ENCODE results near the gene PINLYP.

PINLYP gene

DNA sequence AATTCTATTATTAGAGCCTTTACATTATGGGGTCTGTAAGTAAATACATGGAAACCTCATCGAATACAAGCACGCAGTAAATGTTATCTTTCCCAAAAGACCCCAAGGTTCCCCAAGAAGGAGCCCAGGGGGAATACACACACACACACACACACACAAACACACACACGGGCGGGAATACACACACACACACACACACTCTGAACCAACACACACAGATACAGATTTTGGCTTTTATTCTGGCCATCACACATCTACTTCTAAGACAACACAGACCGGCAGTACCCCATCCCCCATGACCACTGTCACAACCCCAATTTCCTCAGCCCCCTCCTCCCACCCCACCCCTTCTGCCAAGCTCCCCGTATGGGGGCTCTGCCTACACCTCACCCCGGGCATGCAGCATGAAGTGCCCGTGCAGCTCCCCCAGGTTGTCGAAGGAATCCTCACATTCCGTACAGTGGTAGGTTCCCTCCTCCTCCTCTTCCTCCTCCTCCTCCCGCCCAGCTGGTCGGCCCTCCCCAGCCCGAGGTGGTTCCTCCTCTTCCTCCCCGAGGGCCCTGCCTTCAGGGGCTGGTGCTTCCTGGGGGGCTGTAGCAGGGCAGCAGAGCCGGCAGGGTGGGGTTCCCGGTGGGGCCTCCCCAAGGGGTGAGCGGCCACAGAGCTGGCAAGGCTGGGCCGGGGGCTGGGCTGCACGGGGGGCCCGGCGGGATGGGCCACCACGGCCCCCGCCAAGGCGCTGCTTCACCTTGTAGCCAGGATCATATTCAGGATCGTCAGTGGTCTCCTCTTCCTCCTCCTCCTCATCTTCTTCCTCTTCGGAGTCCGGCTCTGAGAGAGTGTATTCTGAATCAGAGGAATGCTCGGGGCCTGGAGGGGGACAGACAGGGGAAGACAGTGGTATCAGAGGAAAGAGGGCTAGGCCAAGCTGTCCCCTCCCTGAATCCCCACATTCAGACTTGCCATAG lies 31.9 kb downstream of the PINLYP start:
- no peak for DNase-seq

DNA sequence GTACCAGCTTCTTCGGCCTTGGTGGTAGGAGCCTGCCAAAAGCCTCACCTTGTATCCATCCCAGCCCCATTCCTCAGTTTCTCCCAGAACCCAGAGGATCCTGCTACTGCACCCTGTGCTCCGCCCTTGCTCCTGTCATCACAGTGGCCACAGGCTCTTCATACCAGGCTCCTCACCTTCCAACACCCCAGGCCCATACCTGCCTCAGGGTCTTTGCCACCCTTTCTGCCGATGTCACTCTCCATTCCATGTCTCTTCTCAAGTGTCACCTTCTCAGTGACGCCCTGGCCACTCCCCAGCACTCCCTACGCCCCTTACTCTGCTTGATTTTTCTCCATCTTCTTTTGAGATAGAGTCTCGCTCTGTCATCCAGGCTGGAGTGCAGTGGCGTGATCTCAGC lies 34.3 kb downstream of the PINLYP start:
- no peak for DNase-seq

DNA sequence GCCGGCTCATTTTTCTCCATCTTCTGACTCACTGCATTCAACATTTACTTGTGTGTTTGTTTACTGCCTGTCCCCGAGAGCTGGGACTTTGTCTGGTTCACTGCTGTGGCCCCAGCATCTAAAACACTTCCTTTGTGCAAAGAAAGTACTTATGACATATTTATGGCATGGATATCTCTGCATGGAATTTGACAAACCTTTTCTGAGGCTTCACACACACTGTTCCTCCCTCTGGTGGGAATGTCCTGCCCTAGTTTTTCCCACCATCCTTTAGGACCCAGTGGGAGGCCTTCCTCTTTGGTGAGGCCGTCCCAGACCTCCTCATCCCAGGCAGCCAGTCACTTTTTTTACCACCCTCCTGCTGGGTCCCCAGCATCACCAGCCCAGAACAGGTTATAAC lies 34.9 kb downstream of the PINLYP start:
- DNase-seq, result no peak

DNA sequence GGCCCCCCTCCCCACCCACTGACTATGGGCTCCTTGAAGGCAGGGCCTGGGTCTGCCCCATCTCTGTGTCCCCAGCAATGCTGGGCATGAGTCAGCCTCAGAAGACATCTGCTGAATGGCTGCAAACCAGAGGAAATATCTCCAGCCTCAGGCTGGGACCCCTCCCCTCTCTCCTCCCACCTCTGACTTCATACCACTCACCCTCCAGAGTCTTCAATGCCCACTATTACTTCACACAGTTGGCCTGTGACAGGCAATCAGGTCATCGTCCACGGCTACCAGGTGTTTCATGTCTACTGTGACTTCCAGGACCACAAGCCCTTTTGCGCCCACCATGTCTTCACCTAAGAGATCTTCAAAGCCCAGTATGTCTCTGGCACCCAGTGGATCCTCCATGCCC lies 36.2 kb downstream of the PINLYP start, which contains the start of gene SRRM5:
TSS of gene SRRM5 (plus strand) at position 301 of the 400 bp plus-strand sequence. CDS start at position 335, 34 bp downstream.
- no peak for DNase-seq

DNA sequence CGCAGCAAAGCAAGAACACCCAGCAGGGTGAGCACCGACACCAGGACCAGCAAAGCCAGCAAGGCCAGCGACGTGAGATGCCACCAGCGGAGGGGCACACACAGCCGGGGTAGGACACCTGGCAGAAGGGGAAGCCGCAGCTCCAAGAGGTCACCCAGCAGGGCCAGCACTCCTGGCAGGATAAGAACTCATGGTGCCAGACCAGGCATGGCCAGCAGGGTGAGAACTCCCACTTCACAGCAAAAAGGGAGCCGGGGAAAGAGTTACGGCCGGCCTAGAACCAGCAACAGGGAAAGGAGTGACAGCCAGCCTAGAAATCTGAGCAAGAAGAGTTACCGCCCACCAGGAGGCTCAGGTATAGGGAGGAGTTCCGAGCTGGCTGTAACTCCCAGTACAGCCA lies 36.8 kb downstream of the PINLYP start:
- no peak for DNase-seq

DNA sequence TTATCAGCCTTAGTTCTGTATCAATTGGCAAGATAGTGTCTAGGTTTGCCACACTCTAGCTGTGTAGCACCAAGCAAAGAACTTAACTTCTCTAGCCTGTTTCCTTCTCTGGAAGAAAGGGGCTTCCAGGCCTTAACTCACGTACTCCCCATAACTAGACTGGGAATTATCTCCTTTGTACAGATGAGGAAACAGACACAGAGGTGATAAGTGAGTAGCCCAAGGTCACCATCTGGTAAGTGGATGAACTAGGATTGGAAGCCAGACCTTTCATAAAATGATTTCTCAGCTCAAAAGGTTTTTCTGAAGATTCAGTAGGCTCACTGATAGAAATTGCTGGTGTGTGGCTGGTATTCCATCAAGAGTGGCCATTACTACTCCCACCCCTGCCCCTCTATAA lies 40.7 kb downstream of the PINLYP start:
- no peak for DNase-seq

DNA sequence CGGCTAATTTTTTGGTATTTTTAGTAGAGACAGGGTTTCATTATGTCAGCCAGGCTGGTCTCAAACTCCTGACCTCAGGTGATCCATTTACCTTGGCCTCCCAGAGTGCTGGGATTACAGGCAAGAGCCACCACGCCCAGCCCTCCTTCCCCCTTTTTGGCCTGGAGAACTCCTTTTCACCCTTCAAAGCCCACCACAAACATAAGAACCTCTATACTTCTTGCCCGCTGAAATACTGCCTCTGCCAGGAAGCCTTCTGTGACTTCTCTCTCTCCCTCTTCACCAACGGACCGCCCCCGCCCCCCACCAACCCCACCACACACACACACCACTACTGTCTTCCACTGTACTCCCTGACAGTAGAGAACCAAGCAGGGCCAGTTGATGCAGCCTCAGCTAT lies 41.4 kb downstream of the PINLYP start:
- DNase-seq, result no peak

DNA sequence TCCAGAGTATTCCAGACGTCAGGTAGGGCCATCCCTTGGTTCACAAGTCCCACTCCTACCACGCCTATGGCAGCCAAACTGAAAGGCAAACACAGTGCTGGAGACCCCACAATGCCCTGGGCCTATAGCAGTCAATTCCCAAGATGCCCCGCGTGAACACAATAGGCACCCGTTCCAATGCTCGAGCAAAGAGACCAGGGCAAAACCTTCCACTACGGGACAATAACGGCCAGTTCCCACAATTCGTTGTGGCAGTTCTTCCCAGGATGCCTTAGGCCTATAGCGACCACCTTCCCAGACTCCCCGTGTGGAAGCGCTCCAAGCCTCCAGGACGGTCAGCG lies 43.3 kb downstream of the PINLYP start:
- DNase-seq, result peak; percentile 44

DNA sequence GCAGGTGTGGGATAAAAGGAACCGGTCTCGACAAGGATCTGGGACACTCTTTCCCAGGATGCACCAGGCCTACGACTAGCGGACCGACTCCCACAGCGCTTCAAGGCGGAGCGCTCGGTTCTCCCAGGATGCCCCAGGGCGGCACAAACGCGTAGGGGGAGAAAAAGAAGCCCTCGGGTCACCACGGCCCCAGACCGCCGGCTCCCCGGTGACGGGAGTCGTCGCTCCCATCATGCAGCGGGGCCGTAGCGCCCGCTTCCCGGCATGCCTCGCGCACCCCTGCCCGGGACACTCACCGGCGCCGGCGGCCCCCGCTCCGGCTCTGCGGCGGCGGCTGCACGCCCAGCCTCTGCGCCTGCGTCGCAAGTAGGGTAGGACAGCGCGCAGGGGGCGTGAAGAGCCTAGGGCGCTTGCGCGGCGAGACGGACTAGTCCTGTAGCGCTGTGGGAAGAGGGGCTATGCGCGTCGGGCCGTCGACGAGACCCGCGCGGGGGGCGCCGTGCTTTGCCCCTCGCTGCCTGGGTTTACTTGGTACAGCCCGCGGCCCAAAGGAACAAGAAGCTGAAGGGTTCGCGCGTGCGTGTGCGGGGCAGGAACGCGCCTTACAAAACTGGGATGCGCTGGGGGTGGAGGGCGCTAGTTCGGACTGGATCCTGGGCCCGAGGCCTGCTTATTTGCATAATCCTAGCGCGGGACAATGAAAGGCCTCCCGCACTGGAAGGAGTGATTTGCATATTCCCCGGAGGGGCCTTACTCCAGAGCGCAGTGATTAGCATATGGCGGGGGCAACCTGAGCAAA lies 43.9 kb downstream of the PINLYP start, which contains the start of gene ZNF428:
TSS of gene ZNF428 (minus strand) at position 368 of the 799 bp plus-strand sequence. CDS start 5,325 bp downstream, outside the sequence.
- peak; percentile 87 for DNase-seq

DNA sequence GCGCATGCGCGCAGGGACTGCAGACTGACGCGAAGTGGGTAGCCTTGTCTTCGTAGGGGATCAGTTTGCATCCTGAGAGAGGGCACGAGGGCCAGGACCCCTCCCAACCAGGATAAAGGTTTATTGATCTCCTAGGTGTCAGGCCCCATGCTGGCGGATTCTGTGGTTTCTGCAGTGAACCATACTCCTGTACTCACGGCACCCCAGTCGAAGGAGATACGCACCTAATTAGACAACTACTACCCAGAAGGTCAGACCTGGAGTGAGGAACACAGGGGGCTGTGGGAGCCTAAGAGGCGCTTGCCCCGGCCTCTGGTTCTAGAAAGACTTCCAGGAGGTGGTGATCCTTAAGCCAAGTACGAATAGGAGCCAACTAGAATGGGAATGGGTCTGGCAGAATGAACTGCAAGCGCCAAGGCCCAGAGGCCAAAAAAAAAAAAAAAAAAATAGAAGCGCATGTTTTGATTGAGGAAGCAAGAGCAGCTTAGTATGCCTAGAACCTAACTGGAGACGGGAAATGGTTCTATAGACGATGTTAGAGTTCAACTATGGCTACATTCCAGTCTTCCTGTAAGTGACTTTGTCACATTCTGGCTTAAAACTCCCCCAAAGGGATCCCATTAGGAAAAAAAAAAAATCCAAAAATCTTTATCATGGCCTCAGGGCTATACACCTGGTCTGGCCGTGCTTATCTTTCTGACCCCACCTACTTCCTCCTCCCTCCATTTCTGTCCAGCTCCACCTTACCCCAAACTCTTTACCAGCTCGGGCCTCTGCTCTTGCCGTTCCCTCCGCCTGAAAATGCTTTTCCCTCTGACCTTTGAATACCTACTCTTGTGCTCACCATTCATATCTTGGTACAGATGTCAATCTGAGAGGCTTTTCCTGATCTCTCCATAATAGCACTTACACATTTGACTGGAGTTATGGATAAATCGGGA lies 44.7 kb downstream of the PINLYP start:
- peak; percentile 91 for DNase-seq

DNA sequence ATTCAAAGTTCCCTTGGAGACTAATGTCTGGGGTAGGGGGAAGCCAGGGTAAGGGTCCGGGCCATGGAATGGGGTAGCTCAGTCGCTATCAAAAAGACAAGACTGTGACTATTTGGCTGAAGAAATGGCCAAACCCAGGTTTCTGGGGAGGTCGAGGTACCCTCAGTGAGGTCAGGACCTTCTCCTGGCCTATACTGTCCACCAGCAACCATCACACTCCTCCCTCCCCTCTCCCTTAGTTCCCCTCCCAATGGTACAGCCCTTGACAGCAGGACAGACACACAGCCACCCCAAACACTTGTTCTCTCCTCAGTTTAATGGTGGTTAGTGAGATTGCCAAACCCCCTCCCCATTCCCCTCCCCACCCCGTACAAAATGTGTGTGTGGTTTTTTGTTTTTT lies 46.5 kb downstream of the PINLYP start:
- no peak for DNase-seq

DNA sequence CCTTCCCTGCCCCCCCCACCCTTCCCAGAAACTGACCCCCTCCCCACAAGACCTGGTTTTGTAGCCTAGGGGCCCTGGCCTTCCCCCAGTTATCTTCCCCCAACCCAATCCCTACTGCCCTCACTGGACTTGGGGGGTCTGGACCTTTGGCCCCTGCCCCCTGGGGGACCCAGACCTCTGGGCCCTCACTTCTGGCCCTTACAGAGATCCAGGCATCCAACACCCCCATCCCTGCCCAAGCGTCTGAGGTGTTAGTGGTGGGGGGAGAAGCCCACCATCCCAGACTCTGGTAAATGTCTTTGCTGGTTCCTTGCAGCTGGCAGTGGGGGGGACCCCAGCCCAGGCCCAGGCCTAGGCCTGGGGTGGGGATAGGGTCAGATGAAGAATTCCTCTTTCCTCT lies 47.4 kb downstream of the PINLYP start:
- no peak for DNase-seq

DNA sequence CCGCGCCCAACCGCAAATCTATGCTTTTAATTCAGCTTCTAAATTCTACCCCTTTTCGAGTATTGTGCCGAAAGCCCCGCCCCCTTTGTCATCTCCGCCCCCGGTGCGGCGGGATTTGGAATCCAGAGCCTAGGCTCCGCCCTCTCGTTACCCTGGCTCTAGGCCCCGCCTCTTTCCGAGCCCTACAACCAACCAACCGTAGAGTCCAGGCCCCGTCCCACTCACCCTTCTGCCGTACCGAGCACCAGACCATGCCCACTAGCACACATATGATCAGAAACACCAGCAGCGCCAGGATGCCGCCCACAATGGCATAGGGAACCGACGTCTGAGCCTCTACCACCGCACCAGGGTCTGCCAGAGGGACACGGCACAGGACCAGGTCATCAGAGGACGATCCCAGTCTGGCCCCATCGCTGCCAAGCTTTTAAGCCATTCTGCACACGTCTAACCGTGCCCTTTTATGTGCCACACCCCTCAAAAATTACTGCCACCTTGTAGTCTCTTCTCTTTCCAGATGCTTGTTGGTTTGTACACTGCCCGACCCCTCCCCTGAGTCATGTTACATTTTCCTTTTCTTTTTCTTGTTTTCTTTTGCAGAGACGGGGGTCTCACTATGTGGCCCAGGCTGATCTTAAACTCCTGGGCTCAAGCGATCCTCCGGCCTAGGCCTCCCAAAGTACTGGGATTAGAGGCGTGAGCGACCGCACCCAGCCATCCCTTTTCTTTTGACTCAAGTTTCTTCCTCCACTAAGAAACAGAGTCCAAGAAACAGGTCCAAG lies 48.5 kb downstream of the PINLYP start:
- peak; percentile 24 for DNase-seq

DNA sequence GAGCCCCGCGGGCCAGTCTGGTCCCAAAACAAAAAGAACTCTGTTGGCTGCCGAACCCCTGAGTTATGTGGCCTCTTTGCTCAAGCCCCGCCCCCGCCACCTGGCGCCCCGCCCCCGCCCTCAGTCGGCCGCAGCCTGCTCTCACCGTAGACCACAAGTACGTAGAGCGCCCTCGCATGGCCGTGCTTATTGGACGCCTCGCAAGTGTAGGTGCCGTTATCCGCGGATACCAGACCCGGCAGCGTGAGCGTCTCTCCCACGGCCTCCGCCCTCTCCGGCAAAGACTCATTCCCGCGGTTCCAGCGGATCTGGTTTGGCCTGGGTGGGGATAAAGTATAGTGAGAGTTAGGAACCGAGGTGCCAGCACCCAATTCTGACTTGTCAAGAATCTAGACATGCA lies 49.3 kb downstream of the PINLYP start:
- DNase-seq, result peak; percentile 93

DNA sequence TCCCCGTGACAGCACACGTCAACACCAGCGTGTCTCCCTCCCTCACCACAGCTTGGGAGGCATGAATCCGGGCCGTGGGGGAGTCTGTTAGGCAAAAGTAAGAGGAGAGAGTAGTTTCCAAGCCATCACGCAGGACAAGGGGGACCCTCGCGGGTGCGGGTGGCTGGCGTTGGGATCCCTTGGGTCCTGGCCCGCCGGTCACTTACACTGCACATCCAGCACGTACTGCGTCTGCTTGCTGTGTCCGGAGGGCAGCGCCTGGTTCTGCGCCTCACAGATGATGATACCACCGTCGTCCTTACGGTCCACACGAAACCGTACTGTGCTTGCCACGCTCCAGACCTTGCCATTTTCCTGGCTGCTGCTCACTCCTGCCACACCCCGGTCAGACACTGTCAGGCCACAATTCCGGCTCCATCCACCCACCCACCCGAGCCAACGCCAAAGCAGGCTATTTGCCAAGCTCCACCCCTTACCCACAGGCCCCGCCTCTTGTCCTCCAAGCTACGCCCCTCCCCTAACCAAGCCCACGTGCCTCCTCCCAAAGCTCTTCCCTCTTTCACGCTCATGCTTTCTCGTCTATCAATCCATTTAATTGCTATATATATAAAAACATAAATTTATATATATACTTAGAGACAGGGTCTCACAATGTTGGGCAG lies 50.4 kb downstream of the PINLYP start:
- peak; percentile 34 for DNase-seq

DNA sequence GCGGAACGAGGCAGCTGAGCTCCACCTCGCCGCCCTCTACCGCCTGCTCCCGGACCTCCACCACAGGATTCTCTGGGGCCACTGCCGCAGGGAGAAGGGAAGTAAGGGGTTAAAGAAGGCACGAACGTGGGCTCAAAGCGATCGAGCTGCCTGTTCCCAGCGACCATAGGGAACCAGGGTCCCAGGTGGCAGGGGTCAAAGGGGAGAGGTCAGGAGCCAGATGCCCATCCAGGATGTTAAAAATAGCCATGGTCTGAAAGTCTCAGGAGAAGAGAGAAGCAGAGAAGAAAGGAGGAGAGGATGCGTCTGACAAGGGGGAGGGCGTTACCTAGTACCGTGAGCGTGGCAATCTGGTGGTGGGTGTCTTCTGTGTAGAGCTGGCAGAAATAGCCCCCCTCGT lies 51.2 kb downstream of the PINLYP start:
- DNase-seq, result no peak

DNA sequence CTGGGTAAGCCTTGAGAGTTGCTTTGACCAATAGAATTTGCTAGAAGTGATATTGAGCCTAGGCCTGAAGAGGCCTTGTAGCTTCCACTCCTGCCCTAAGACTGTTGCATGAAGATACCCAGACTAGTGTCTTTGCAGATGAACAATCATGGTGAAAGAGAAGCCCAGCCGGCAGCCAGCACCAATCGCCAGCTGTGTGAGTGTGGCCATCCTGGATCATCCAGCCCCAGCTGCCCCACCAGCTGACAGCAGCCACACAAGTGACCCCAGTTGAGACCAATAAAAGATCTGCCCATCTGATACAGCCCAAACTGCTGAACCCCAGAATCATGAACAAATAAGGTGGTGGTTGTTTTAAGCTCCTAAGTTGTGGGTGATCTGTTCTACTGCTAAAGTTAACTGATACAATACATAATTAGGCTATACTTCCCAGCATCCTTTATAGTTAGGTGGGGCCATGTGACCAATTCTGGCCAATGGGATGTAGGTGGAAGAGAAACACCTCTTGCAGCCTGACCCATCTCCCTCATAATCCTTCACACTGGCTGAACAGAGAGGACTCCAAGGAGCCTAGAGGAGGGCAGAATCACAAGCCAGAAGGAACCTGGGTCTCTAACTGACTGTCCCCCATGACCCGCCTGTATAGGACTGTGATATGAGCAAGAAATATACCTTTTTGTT lies 53.2 kb downstream of the PINLYP start:
- DNase-seq, result no peak

DNA sequence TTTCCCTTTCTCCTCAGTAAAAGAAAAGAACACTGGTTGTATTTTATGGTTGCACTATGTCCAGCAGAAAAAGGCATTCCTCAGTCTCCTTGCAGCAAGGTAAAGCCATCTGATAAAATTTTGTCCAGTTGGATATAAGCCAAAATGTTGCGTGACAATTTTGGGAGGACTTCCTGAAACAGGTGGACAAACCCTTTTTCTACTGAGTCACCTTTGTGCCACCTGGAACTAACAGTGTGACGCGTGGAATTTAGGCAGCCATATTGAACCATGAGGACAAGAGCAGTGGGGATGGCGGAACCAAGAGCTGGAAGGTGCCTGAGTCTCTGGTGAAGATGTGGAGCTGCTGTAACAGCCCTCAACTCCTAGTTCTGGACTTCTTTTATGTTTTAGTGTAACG lies 55.9 kb downstream of the PINLYP start:
- no peak for DNase-seq

Measured in CD4-positive, alpha-beta T cell treated with Interleukin-17A for 4 hours (primary cell).